Retinal pigment epithelial cell (primary cell): Measurements from ENCODE around the gene KLHL13.

Experiments used
- DNase-seq: peaks from one replicate; pipeline ENCODE4 v3.0.0-alpha.2; 2010; ENCODE audit warnings: low read depth
- H3K4me3 ChIP-seq: 2 replicates; pipeline ENCODE4 v1.5.1; 2011; ENCODE audit warnings: mild to moderate bottlenecking, low read length, control low read depth, moderate library complexity
- CTCF ChIP-seq: conservative IDR thresholded peaks from 2 replicates; pipeline ENCODE4 v1.5.1; 2011; ENCODE audit warnings: low read depth, low read length, control low read depth, inconsistent platforms

KLHL13 gene

GRCh38 chrX:118116713-118117550 lies at the start of gene KLHL13:
Gene KLHL13 (minus strand): TSS chrX:118116810. CDS start chrX:118028473, 88,337 bp downstream.
- H3K4me3 ChIP-seq, result peak within 1 kb of the TSS; percentile 62
- no peak for DNase-seq
- TF ChIP-seq CTCF, result no peak

- no peak for DNase-seq
- H3K4me3 ChIP-seq, result no peak overlapping the region
- TF ChIP-seq CTCF, result no peak
Measured at GRCh38 chrX:118164138-118164537, 47.5 kb upstream of the KLHL13 start.

GRCh38 chrX:118156953-118157608 lies 40.5 kb upstream of the KLHL13 start:
- no peak for DNase-seq
- no peak overlapping the region for H3K4me3 ChIP-seq
- TF ChIP-seq CTCF, result no peak

GRCh38 chrX:118156254-118156952 lies 39.8 kb upstream of the KLHL13 start:
- no peak overlapping the region for H3K4me3 ChIP-seq
- TF ChIP-seq CTCF, result no peak
- no peak for DNase-seq

- no peak for TF ChIP-seq CTCF
- no peak overlapping the region for H3K4me3 ChIP-seq
- DNase-seq, result no peak
Measured at GRCh38 chrX:118153270-118153669, 36.7 kb upstream of the KLHL13 start.

- DNase-seq, result no peak
- no peak for TF ChIP-seq CTCF
- H3K4me3 ChIP-seq, result no peak overlapping the region
Measured at GRCh38 chrX:118152721-118153120, 36.1 kb upstream of the KLHL13 start.
